Smooth muscle cell (in vitro differentiated cells): ENCODE data around the gene IFNA1. TPM values are rescaled to one million over a fixed set of nuclear protein-coding genes. Genes with fewer than 3 reads are reported as not detected.

Experiments used
- DNase-seq: peaks from one replicate; lab custom pipeline; 2025; ENCODE audit not compliant: unreplicated experiment; lab: John Stamatoyannopoulos, UW
- H2AFZ ChIP-seq: fragments of 200-600 bp; sonication (generic); 2 replicates; pipeline ENCODE4 v1.6.0; 2016; ENCODE audit warnings: antibody characterized with exemption, low read depth, mild to moderate bottlenecking
- H3F3A ChIP-seq: fragments of 200-600 bp; sonication (generic); 2 replicates; pipeline ENCODE4 v1.6.0; 2017; ENCODE audit warnings: antibody characterized with exemption, low read depth
- H3K27ac ChIP-seq: fragments of 200-600 bp; sonication (generic); 2 replicates; pipeline ENCODE4 v1.5.1; 2016; ENCODE audit warnings: low read depth, mild to moderate bottlenecking
- H3K27me3 ChIP-seq: fragments of 200-600 bp; sonication (generic); 2 replicates; pipeline ENCODE4 v1.6.1; 2016; ENCODE audit warnings: low read depth, mild to moderate bottlenecking
- H3K36me3 ChIP-seq: fragments of 200-600 bp; sonication (generic); 2 replicates; pipeline ENCODE4 v1.5.1; 2016; ENCODE audit warnings: low read depth
- H3K4me1 ChIP-seq: fragments of 200-600 bp; sonication (generic); 2 replicates; pipeline ENCODE4 v1.5.1; 2016; ENCODE audit warnings: low read depth
- H3K4me2 ChIP-seq: fragments of 200-600 bp; sonication (generic); 2 replicates; pipeline ENCODE4 v1.6.0; 2016; ENCODE audit warnings: mild to moderate bottlenecking
- H3K4me3 ChIP-seq: fragments of 200-600 bp; sonication (generic); 2 replicates; pipeline ENCODE4 v1.5.1; 2016; ENCODE audit warnings: mild to moderate bottlenecking
- H3K79me2 ChIP-seq: fragments of 200-600 bp; sonication (generic); 2 replicates; pipeline ENCODE4 v1.6.0; 2016; ENCODE audit warnings: low read depth, mild to moderate bottlenecking
- H3K9ac ChIP-seq: fragments of 200-600 bp; sonication (generic); 2 replicates; pipeline ENCODE4 v1.6.0; 2016; ENCODE audit warnings: low read depth
- H3K9me3 ChIP-seq: fragments of 200-600 bp; sonication (generic); replicated peaks from 2 replicates; pipeline ENCODE4 v1.5.1; 2016; ENCODE audit warnings: low read depth
- H4K20me1 ChIP-seq: fragments of 200-600 bp; sonication (generic); 2 replicates; pipeline ENCODE4 v1.6.0; 2016; ENCODE audit warnings: low read depth
- WGBS: methylation state at CpG from one replicate; pipeline ENCODE4 v1.1.7; 2016; ENCODE audit warnings: low lambda C conversion rate; 5-methylcytosine and 5-hydroxymethylcytosine counted together
- polyA plus RNA-seq: library from polyadenylated mRNA; unstranded; fragments of >200 nt; fragmentation: Nextera tagmentation; extraction: Ambion mirVana; gene quantifications from 2 replicates; pipeline ENCODE4 v1.2.1, GENCODE V29; 2016
- total RNA-seq: library from RNA; depleted of rRNA; stranded (reverse); fragments of >200 nt; gene quantifications from 2 replicates; pipeline ENCODE4 v1.2.3, GENCODE V29; 2014
- TF ChIP-seq, protein P1 (sequence below): fragments of 200-600 bp; sonication (generic); IDR thresholded peaks from 2 replicates; pipeline ENCODE4 v1.5.1; 2017; ENCODE audit warnings: borderline replicate concordance, mild to moderate bottlenecking, antibody characterized with exemption; ENCODE audit not compliant: insufficient read depth, poor library complexity, severe bottlenecking

The IFNA1 gene
- total and polyA plus RNA-seq, 2 experiments from 2014 or later: not detected

GRCh38 chr9:21428235-21428634 is 12.0 kb upstream of the IFNA1 start:
- H3K4me3 ChIP-seq: no peak overlapping the region
- no peaks in the 10 kb centered on the region for H4K20me1 ChIP-seq
- no peak for DNase-seq
- no peaks in the 10 kb centered on the region for H3K4me1 ChIP-seq
- H3K79me2 ChIP-seq: no peaks in the 10 kb centered on the region
- no peaks in the 10 kb centered on the region for H3K27me3 ChIP-seq
- H3K4me2 ChIP-seq: no peak overlapping the region
- H3K9ac ChIP-seq: no peak overlapping the region
- no peaks in the 10 kb centered on the region for H3F3A ChIP-seq
- H3K36me3 ChIP-seq: no peaks in the 10 kb centered on the region
- WGBS: 86% methylated on average over 1 of the region's 1 CpG
- H3K27ac ChIP-seq: no peak overlapping the region
- TF ChIP-seq, protein P1, sequence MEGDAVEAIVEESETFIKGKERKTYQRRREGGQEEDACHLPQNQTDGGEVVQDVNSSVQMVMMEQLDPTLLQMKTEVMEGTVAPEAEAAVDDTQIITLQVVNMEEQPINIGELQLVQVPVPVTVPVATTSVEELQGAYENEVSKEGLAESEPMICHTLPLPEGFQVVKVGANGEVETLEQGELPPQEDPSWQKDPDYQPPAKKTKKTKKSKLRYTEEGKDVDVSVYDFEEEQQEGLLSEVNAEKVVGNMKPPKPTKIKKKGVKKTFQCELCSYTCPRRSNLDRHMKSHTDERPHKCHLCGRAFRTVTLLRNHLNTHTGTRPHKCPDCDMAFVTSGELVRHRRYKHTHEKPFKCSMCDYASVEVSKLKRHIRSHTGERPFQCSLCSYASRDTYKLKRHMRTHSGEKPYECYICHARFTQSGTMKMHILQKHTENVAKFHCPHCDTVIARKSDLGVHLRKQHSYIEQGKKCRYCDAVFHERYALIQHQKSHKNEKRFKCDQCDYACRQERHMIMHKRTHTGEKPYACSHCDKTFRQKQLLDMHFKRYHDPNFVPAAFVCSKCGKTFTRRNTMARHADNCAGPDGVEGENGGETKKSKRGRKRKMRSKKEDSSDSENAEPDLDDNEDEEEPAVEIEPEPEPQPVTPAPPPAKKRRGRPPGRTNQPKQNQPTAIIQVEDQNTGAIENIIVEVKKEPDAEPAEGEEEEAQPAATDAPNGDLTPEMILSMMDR: no peak
- H2AFZ ChIP-seq: no peak overlapping the region
- H3K9me3 ChIP-seq: no peaks in the 10 kb centered on the region

- no peak overlapping the region for H3K4me2 ChIP-seq
- no peak overlapping the region for H3K27ac ChIP-seq
- H3K9me3 ChIP-seq: no peaks in the 10 kb centered on the region
- H4K20me1 ChIP-seq: no peaks in the 10 kb centered on the region
- H3F3A ChIP-seq: no peaks in the 10 kb centered on the region
- WGBS: 76% methylated on average over 2 of the region's 2 CpGs
- no peaks in the 10 kb centered on the region for H3K36me3 ChIP-seq
- TF ChIP-seq, protein P1: no peak
- no peaks in the 10 kb centered on the region for H3K27me3 ChIP-seq
- no peaks in the 10 kb centered on the region for H3K4me1 ChIP-seq
- H2AFZ ChIP-seq: no peak overlapping the region
- H3K9ac ChIP-seq: no peak overlapping the region
- no peak for DNase-seq
- no peak overlapping the region for H3K4me3 ChIP-seq
- H3K79me2 ChIP-seq: no peaks in the 10 kb centered on the region
These were observed 11.0 kb upstream of the IFNA1 start for GRCh38 chr9:21429191-21429590.

DNA sequence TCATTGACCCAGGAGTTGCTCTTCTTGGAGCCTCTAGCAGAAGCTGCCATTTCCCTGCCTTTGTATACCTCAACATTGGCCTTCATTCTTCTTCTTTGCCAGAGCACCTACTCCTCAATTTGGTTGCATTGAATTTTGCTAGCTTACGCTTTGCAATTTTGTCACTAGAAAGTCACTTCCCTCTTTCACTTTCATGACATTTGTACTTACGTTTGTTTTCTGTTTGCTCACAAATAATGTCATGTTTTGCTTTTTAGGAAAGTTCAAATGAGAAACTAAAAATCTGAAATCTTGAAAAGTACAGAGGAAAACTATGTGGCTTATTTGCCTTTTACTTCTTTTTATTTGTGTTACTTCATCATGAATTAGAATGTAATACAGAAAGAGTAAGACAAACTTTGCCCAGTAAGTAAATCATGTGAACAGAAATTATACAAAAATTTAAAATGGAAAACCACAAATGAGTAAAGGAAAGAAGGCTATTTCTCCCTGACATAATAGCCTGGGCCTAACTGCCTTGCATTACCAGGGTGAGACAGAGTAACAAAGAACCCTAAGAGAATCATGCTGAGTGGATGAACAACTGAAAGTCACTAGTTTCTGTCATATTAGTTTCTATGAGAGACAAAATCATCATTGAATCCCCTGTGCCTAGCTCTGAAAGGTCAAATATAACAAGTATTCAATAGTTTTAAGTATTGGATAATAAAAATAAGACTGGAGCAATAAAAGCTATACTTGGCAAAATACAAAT is 7.4 kb upstream of the IFNA1 start:
- no peaks in the 10 kb centered on the region for H4K20me1 ChIP-seq
- H3K4me1 ChIP-seq: no peaks in the 10 kb centered on the region
- no peaks in the 10 kb centered on the region for H3K36me3 ChIP-seq
- no peak overlapping the region for H3K27ac ChIP-seq
- WGBS: 95% methylated on average over 2 of the region's 2 CpGs
- no peak for DNase-seq
- no peaks in the 10 kb centered on the region for H3K9me3 ChIP-seq
- no peak overlapping the region for H3K9ac ChIP-seq
- H2AFZ ChIP-seq: no peak overlapping the region
- no peaks in the 10 kb centered on the region for H3K27me3 ChIP-seq
- TF ChIP-seq, protein P1: no peak
- no peaks in the 10 kb centered on the region for H3K79me2 ChIP-seq
- no peak overlapping the region for H3K4me3 ChIP-seq
- H3K4me2 ChIP-seq: no peak overlapping the region
- H3F3A ChIP-seq: no peaks in the 10 kb centered on the region
